HG03039 (cell line): ENCODE data around the gene PIR.

Source experiments
- ATAC-seq: cut with Tn5 transposase; IDR thresholded peaks from one replicate; pipeline ENCODE4 v1.9.1; 2021; ENCODE audit warnings: mild to moderate bottlenecking, moderate library complexity; ENCODE audit not compliant: unreplicated experiment

PIR gene

GRCh38 chrX:15356444-15356843 is 136.7 kb downstream of the PIR start:
- ATAC-seq = no peak

- no peak for ATAC-seq
Observed at GRCh38 chrX:15350329-15350996, 142.7 kb downstream of the PIR start.

GRCh38 chrX:15349046-15349445 is 144.1 kb downstream of the PIR start:
- no peak for ATAC-seq

- no peak for ATAC-seq
Observed at GRCh38 chrX:15345976-15346375, 147.2 kb downstream of the PIR start.

- no peak for ATAC-seq
Observed at GRCh38 chrX:15344106-15344505, 149.0 kb downstream of the PIR start.

- ATAC-seq = no peak
Observed at GRCh38 chrX:15343075-15343476, 150.1 kb downstream of the PIR start.

GRCh38 chrX:15340867-15341266 is 152.3 kb downstream of the PIR start:
- ATAC-seq = no peak

GRCh38 chrX:15336023-15336413 is 157.1 kb downstream of the PIR start:
- ATAC-seq = no peak

- ATAC-seq = peak; percentile 99
Observed at GRCh38 chrX:15335135-15336022, 157.8 kb downstream of the PIR start, which contains the start of gene PIGA. PIGA (minus strand) TSS chrX:15335523; CDS start chrX:15331930, 3,593 bp downstream.
